ENCODE measurements around the gene CFAP57.

Gene CFAP57

GRCh38 chr1:43285269-43285990 is 113.3 kb downstream of the CFAP57 start, which contains the start of gene C1orf210:
C1orf210 (minus strand) TSS chr1:43285581; CDS start chr1:43283270, 2,311 bp downstream.
- H4K20me1 ChIP-seq (ENCODE audit: low read depth, low read length), result no peaks in the 10 kb centered on the region
- no peaks in the 10 kb centered on the region for H3K27me3 ChIP-seq (ENCODE audit: low read length)
- H3K9ac ChIP-seq (ENCODE audit: low read length), result no peak within 1 kb of the TSS
- no peaks in the 10 kb centered on the region for H3K79me2 ChIP-seq (ENCODE audit: insufficient read depth, low read length)
- H3K4me2 ChIP-seq (ENCODE audit: low read depth, low read length, poor library complexity, severe bottlenecking), result no peak within 1 kb of the TSS
- H3K9me2 ChIP-seq (replicated peaks; ENCODE audit: insufficient read depth, low read length), result no peaks in the 10 kb centered on the region
- no peak for TF ChIP-seq EZH2phosphoT487 (conservative IDR thresholded peaks at IDR 0.05; ENCODE audit: low read length)
- no peak for TF ChIP-seq CTCF (IDR thresholded peaks at IDR 0.05; ENCODE audit: insufficient read depth, low read length, poor library complexity, severe bottlenecking)
- no peak within 1 kb of the TSS for H3K4me3 ChIP-seq (ENCODE audit: insufficient read depth, low read length, poor library complexity, severe bottlenecking)
- no peak within 1 kb of the TSS for H3K27ac ChIP-seq (ENCODE audit: low read depth, low read length)
- no peaks in the 10 kb centered on the region for H3K9me3 ChIP-seq (ENCODE audit: insufficient read depth, low read length)
- H2AFZ ChIP-seq (ENCODE audit: low read depth, low read length, severe bottlenecking), result no peak within 1 kb of the TSS
- no peaks in the 10 kb centered on the region for H3F3A ChIP-seq (ENCODE audit: insufficient read depth)
- no peaks in the 10 kb centered on the region for H3K36me3 ChIP-seq (ENCODE audit: low read length)

- Histone ChIP-seq H4K20me1 (ENCODE audit: low read depth, low read length) (no peaks in the 10 kb centered on the region), H3K27me3 (ENCODE audit: low read length) (no peaks in the 10 kb centered on the region), H3F3A (ENCODE audit: insufficient read depth) (no peaks in the 10 kb centered on the region), H3K36me3 (ENCODE audit: low read length) (no peaks in the 10 kb centered on the region), H3K4me3 (ENCODE audit: insufficient read depth, low read length, poor library complexity, severe bottlenecking) (no peak overlapping the region), H3K9me2 (replicated peaks; ENCODE audit: insufficient read depth, low read length) (no peaks in the 10 kb centered on the region), H3K79me2 (ENCODE audit: insufficient read depth, low read length) (no peaks in the 10 kb centered on the region), H3K9ac (ENCODE audit: low read length) (no peak overlapping the region), H3K9me3 (ENCODE audit: insufficient read depth, low read length) (no peaks in the 10 kb centered on the region), H3K4me2 (ENCODE audit: low read depth, low read length, poor library complexity, severe bottlenecking) (no peak overlapping the region), H3K27ac (ENCODE audit: low read depth, low read length) (no peak overlapping the region), H2AFZ (ENCODE audit: low read depth, low read length, severe bottlenecking) (no peak overlapping the region)
- TF ChIP-seq CTCF (IDR thresholded peaks at IDR 0.05; ENCODE audit: insufficient read depth, low read length, poor library complexity, severe bottlenecking), result no peak
- TF ChIP-seq EZH2phosphoT487 (conservative IDR thresholded peaks at IDR 0.05; ENCODE audit: low read length), result no peak
Observed at GRCh38 chr1:43286115-43286514, 114.0 kb downstream of the CFAP57 start.

- Histone ChIP-seq H4K20me1 (ENCODE audit: low read depth, low read length) (no peaks in the 10 kb centered on the region), H3K4me3 (ENCODE audit: insufficient read depth, low read length, poor library complexity, severe bottlenecking) (no peak overlapping the region), H3K9ac (ENCODE audit: low read length) (no peak overlapping the region), H3K79me2 (ENCODE audit: insufficient read depth, low read length) (no peaks in the 10 kb centered on the region), H3K27ac (ENCODE audit: low read depth, low read length) (no peak overlapping the region), H3K27me3 (ENCODE audit: low read length) (no peaks in the 10 kb centered on the region), H3K4me2 (ENCODE audit: low read depth, low read length, poor library complexity, severe bottlenecking) (no peak overlapping the region), H3K9me3 (ENCODE audit: insufficient read depth, low read length) (no peaks in the 10 kb centered on the region), H3K36me3 (ENCODE audit: low read length) (no peaks in the 10 kb centered on the region), H3F3A (ENCODE audit: insufficient read depth) (no peaks in the 10 kb centered on the region), H2AFZ (ENCODE audit: low read depth, low read length, severe bottlenecking) (no peak overlapping the region), H3K9me2 (replicated peaks; ENCODE audit: insufficient read depth, low read length) (no peaks in the 10 kb centered on the region)
- no peak for TF ChIP-seq CTCF (IDR thresholded peaks at IDR 0.05; ENCODE audit: insufficient read depth, low read length, poor library complexity, severe bottlenecking)
- no peak for TF ChIP-seq EZH2phosphoT487 (conservative IDR thresholded peaks at IDR 0.05; ENCODE audit: low read length)
Observed at GRCh38 chr1:43286533-43286932, 114.4 kb downstream of the CFAP57 start.
